ENCODE data around the gene GFPT2. TPM values are rescaled to one million over a fixed set of nuclear protein-coding genes. Genes with fewer than 3 reads are reported as not detected.

Gene GFPT2
- total RNA-seq, 2 donors from 2014 or later: 0.62 to 3.2 TPM

GRCh38 chr5:180344696-180344999 lies 8.5 kb downstream of the GFPT2 start:
- Histone ChIP-seq H3K27me3 (no peaks in the 10 kb centered on the region), H3K27ac (no peak overlapping the region), H3K4me3 (no peak overlapping the region), H3K9me3 (no peaks in the 10 kb centered on the region), H3K9ac (ENCODE audit: low read depth in 2 of 2, low read length in 2 of 2) (no peak overlapping the region), H3K4me1 (no peaks in the 10 kb centered on the region), H3K36me3 (no peaks in the 10 kb centered on the region)
- DNase-seq: no peak
- TF ChIP-seq, protein P1, sequence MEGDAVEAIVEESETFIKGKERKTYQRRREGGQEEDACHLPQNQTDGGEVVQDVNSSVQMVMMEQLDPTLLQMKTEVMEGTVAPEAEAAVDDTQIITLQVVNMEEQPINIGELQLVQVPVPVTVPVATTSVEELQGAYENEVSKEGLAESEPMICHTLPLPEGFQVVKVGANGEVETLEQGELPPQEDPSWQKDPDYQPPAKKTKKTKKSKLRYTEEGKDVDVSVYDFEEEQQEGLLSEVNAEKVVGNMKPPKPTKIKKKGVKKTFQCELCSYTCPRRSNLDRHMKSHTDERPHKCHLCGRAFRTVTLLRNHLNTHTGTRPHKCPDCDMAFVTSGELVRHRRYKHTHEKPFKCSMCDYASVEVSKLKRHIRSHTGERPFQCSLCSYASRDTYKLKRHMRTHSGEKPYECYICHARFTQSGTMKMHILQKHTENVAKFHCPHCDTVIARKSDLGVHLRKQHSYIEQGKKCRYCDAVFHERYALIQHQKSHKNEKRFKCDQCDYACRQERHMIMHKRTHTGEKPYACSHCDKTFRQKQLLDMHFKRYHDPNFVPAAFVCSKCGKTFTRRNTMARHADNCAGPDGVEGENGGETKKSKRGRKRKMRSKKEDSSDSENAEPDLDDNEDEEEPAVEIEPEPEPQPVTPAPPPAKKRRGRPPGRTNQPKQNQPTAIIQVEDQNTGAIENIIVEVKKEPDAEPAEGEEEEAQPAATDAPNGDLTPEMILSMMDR (IDR thresholded peaks at IDR 0.05): no peak
- intact Hi-C loops (cut with DNase I): no loop called here

DNA sequence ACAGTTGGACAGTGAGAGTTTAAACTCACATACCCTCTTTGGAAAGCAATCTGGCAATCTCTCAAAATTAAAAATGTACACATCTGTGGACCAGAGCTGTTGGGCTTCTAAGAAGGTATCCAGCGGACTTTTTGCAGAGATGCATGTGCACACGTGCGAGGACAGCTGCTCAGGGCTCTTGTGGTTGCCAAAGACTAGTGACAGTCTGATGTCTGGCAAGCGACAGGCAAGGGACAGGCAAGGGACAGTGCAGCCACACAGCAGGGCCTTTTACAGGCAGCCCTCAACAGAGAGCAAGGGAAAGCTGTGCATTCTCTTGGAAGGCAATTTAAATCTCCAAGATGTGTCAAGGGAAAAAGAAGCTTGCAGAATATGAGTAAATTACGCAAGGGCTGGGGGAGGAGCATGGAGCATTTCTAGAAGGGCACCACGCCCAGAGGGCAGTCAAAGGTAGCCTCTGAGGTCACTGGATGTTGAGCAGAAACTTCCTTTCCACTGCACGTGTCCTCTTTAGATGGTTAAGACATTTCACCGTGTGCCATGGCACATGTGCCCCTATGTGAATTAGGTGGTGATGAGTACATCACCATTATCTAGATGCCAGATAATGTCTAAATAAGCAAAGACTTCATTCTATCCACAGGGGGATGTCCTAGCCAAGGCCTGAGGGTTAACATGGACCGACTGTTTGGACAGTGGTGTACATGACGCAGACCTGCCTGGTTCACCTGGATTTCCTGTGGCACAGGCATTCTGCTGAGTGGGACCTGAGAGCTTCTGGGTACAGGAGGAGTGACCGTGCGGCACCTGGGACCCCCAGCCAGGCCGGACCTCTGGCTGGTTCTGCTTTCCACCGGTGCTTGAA lies 9.1 kb downstream of the GFPT2 start:
- peak; percentile 43 for DNase-seq
- H3K27me3 ChIP-seq: no peaks in the 10 kb centered on the region
- intact Hi-C loops (cut with DNase I): no loop called here

GRCh38 chr5:180343110-180343830 lies 9.9 kb downstream of the GFPT2 start:
- no peak for DNase-seq
- Histone ChIP-seq H3K4me3 (no peak overlapping the region), H3K4me1 (no peaks in the 10 kb centered on the region), H3K9ac (ENCODE audit: low read depth in 2 of 2, low read length in 2 of 2) (no peak overlapping the region), H3K9me3 (no peaks in the 10 kb centered on the region), H3K36me3 (no peaks in the 10 kb centered on the region), H3K27ac (no peak overlapping the region), H3K27me3 (no peaks in the 10 kb centered on the region)
- intact Hi-C loops (cut with DNase I): no loop called here
- TF ChIP-seq, protein P1 (IDR thresholded peaks at IDR 0.05): no peak

More for the DNA sequence above, 9.1 kb downstream of the GFPT2 start:
- Histone ChIP-seq H3K4me3 (no peak overlapping the region), H3K9ac (ENCODE audit: low read depth in 2 of 2, low read length in 2 of 2) (no peak overlapping the region), H3K36me3 (no peaks in the 10 kb centered on the region), H3K9me3 (no peaks in the 10 kb centered on the region), H3K4me1 (no peaks in the 10 kb centered on the region), H3K27ac (no peak overlapping the region)
- TF ChIP-seq, protein P1 (IDR thresholded peaks at IDR 0.05): no peak

DNA sequence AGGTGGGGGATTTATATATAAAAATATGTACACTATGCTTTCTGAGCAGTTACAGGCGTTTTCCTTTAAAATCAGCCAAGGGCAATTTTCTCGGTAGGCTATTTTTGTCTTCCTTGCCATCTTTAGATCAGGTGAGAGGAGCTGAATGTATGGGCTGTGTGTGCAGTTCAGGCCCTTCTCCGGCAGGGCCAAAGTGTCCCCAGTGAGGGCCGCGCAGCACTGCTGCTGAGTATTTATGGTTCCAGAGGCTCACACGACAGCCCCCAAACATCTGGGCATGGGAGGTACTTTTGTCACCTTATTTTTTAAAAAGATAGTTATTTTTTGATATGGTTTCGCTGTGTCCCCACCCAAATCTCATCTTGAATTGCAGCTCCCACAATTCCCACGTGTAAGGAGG lies 11.5 kb downstream of the GFPT2 start:
- Histone ChIP-seq H3K36me3 (no peaks in the 10 kb centered on the region), H3K4me1 (no peaks in the 10 kb centered on the region), H3K27me3 (no peaks in the 10 kb centered on the region), H3K9me3 (no peaks in the 10 kb centered on the region), H3K27ac (no peak overlapping the region), H3K9ac (ENCODE audit: low read depth in 2 of 2, low read length in 2 of 2) (no peak overlapping the region), H3K4me3 (no peak overlapping the region)
- no peak for DNase-seq
- TF ChIP-seq, protein P1 (IDR thresholded peaks at IDR 0.05): no peak
- intact Hi-C loops (cut with DNase I): no loop called here

DNA sequence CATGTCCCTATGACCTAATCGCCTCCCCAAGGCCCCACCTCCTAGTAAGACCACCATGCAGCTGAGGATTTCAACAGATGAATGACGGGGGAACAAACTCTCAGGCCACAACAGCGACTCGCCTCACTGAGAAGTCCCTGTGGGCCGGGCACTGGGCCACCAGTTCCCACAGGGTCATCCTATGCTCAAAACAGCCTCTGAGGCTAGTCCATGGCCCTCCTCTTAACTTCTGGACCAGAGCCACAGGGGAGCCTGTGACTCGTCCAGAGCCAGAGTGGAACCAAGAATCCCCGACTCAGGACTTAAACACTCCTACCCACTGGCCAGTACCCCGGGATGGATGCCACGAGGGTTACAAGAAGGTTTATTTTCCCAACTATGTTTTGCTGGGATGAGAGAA lies 12.3 kb downstream of the GFPT2 start:
- no peaks in the 10 kb centered on the region for H3K4me1 ChIP-seq
- DNase-seq: no peak
- TF ChIP-seq, protein P1 (IDR thresholded peaks at IDR 0.05): no peak
- H3K36me3 ChIP-seq: no peaks in the 10 kb centered on the region
- H3K9me3 ChIP-seq: no peaks in the 10 kb centered on the region
- intact Hi-C loops (cut with DNase I): no loop called here
- H3K27ac ChIP-seq: no peak overlapping the region
- H3K27me3 ChIP-seq: no peaks in the 10 kb centered on the region
- no peak overlapping the region for H3K4me3 ChIP-seq
- no peak overlapping the region for H3K9ac ChIP-seq (ENCODE audit: low read depth in 2 of 2, low read length in 2 of 2)

Data from colonic mucosa (tissue), 4 donors.